Uterus (tissue), 2 donors: ENCODE data around the gene APP.

Source experiments
- POLR2A ChIP-seq, 2 donors: fragments of 450-650 bp; IDR thresholded peaks; one replicate each; pipeline ENCODE4 v1.6.1; 2016; ENCODE audit warnings: antibody characterized with exemption in 2 of 2, mild to moderate bottlenecking in 1 of 2, moderate library complexity in 1 of 2
- TF ChIP-seq, protein P1 (sequence below), 4 experiments: fragments of 200-600 bp in 2 of 4; fragments of 450-650 bp in 2 of 4; sonication (generic) in 2 of 4; IDR thresholded peaks; one replicate each; pipeline ENCODE4 v1.5.1; 2016 to 2019; ENCODE audit warnings: antibody characterized with exemption in 4 of 4, mild to moderate bottlenecking in 2 of 4, moderate library complexity in 1 of 4

GRCh38 chr21:26100573-26100972 is 70.0 kb downstream of the APP start:
- TF ChIP-seq POLR2A (IDR thresholded peaks at IDR 0.05) = no peak
- TF ChIP-seq, protein P1, sequence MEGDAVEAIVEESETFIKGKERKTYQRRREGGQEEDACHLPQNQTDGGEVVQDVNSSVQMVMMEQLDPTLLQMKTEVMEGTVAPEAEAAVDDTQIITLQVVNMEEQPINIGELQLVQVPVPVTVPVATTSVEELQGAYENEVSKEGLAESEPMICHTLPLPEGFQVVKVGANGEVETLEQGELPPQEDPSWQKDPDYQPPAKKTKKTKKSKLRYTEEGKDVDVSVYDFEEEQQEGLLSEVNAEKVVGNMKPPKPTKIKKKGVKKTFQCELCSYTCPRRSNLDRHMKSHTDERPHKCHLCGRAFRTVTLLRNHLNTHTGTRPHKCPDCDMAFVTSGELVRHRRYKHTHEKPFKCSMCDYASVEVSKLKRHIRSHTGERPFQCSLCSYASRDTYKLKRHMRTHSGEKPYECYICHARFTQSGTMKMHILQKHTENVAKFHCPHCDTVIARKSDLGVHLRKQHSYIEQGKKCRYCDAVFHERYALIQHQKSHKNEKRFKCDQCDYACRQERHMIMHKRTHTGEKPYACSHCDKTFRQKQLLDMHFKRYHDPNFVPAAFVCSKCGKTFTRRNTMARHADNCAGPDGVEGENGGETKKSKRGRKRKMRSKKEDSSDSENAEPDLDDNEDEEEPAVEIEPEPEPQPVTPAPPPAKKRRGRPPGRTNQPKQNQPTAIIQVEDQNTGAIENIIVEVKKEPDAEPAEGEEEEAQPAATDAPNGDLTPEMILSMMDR (IDR thresholded peaks at IDR 0.05) = no peak
